NCI-H187 (cell line): ENCODE measurements around the gene DOCK7.
"Not testable (repeated sequence)": the region's sequence is repeated elsewhere in the genome, so short reads cannot be mapped to it uniquely, and the experiment has no call there.

ENCODE experiments used
- DNase-seq, 2 experiments: peaks; one replicate each; lab custom pipeline; 2025; lab: John Stamatoyannopoulos, UW

DOCK7 gene

DNA sequence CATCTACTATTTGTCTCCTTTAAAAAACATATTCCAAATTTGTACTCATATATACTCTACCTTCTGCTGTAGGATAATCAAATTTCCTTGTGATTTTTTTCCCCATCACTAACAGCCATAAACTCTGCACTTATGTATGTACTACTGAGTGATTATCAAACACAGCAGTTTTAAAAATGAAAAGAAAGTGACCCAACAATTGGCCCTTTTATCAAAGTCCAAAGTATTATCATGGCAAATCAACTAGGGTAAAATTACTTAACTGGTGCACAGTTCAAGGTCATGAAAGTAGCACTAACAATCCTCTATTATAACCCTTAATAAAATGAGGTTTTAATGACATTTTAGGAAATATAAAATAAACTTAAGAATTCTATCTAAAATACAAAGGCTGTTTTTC lies 79.3 kb downstream of the DOCK7 start:
- no peak for DNase-seq

- DNase-seq, result no peak
These were observed 86.7 kb downstream of the DOCK7 start for GRCh38 chr1:62601457-62601856.

DNA sequence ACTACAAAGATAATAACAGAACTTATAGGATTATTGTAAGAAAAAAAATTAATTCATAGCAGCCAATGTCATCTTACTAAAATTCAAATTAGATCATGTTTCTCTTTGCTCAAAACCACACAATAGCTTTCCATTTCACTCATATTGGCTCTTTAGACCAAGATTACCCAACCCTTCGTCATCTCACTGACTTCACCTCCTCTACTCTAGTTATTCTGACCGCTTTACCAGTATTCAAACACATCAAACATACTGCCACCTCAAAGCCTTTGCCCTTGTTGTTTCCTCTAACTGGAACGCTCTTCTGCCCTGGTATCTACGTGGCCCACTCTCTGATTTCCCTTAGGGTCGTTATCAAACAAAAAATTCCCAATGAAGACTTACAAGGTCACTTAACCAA lies 89.1 kb downstream of the DOCK7 start:
- DNase-seq, result no peak

- DNase-seq, result no peak
These were observed 90.9 kb downstream of the DOCK7 start, which contains the start of gene ANGPTL3 for GRCh38 chr1:62597281-62597680. ANGPTL3 (plus strand) TSS chr1:62597520; CDS start chr1:62597567, 47 bp downstream.

- DNase-seq, result no peak
These were observed 92.5 kb downstream of the DOCK7 start for GRCh38 chr1:62595647-62596046.

GRCh38 chr1:62593825-62594394 lies 94.3 kb downstream of the DOCK7 start:
- DNase-seq, result no peak

GRCh38 chr1:62590970-62591368 lies 97.2 kb downstream of the DOCK7 start:
- no peak for DNase-seq

GRCh38 chr1:62590255-62590969 lies 97.8 kb downstream of the DOCK7 start:
- no peak for DNase-seq

- DNase-seq, result no peak
These were observed 98.9 kb downstream of the DOCK7 start for GRCh38 chr1:62589321-62589720.

GRCh38 chr1:62588000-62588399 lies 100.2 kb downstream of the DOCK7 start:
- no peak for DNase-seq

DNA sequence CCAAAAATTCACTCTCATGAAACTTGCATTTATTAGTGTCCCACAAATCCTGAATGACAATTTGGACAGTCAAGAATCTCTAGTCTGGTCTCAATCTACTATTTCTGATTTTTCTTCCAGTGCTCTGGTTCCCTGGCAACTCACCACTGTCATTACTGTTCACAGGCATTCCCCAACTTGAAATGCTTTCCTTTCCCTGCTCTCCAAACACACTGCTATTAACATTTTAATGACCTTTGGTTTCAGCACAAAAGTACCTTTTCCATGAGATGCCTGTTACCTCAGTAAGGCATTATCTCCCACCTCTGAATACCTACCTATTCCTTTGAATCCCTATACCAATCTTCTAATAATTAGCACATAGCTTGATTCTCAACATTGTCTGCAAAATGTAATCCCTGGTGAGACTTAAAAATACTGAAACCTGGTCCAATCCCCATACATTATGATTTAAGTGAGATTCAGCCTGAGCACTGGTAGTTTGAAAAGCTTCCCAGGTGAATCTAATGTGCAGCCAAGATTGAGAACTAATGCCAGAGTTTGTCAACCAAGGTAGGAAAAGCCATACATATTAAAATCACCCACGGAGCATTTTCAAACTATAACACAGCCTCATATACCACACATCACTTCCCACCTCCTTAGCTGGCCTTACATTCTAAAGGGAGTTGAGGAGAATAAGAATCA lies 102.6 kb downstream of the DOCK7 start:
- DNase-seq, result no peak

DNA sequence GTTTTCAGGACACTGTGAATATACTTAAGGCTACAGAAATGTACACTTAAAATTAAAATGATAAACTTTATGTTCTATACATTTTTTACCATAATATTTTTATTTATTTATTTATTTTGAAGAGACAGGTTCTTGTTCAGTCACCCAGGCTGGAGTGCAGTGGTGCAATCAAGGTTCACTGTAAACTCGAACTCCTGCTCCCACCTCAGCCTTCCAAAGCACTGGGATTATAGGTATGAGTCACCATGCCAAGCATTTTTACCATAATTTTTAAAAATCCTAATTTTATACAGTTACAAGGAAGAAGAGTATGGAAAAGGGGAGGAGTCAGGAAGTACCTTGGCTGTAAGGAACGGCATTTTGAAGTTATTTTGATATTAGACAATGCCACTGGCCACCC lies 114.5 kb downstream of the DOCK7 start:
- no peak for DNase-seq

DNA sequence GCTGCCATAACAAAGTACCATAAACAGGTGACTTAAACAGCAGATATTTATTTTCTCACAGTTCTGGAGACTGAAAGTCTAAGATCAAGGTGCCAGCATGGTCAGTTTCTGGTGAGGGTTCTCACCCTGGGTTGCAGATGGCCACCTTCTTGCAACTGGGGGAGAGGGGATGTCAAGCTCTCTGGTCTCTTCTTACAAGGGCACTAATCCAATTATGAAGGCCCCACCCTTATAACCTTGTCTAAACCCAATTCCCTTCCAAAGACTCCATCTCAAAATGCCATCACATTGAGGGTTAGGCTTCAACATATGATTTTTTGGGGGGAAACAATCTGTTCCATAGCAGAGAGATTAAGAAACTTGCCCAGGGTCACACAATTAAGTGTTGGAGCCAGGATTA lies 115.7 kb downstream of the DOCK7 start:
- DNase-seq, result no peak

- not testable (repeated sequence) for DNase-seq
These were observed 116.7 kb downstream of the DOCK7 start for GRCh38 chr1:62571517-62571916.

DNA sequence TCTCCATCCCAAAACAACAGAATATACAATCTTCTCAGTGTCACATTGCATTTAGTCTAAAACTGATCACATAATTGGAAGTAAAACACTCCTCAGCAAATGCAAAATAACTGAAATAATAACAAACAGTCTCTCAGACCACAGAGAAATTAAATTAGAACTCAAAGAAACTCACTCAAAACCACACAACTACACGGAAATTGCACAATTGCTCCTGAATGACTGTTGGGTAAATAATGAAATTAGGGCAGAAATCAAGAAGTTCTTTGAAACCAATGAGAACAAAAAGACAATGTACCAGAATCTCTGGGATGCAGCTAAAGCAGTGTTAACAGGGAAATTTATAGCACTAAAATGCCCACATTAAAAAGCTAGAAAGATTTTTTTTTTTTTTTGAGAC lies 120.3 kb downstream of the DOCK7 start:
- DNase-seq, result not testable (repeated sequence)

- DNase-seq, result not testable (repeated sequence)
These were observed 121.0 kb downstream of the DOCK7 start for GRCh38 chr1:62567182-62567581.

DNA sequence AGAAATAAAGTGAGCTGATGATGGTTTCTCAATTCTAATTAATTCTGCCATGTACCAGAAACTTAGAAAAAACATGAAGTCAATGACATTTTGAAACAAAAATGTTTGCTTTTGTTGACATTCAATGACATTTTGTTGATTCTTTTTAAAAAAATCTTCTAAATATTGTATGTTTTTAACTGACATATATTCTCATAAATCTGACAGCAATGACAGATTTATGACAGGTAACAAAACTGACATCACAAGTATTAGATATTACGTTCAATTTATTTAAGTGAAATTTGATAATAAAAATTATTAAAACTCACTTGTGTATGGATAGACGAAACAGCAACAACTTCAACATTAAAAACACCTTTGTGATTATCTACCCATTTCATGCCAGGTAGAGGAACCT lies 126.9 kb downstream of the DOCK7 start:
- no peak for DNase-seq

DNA sequence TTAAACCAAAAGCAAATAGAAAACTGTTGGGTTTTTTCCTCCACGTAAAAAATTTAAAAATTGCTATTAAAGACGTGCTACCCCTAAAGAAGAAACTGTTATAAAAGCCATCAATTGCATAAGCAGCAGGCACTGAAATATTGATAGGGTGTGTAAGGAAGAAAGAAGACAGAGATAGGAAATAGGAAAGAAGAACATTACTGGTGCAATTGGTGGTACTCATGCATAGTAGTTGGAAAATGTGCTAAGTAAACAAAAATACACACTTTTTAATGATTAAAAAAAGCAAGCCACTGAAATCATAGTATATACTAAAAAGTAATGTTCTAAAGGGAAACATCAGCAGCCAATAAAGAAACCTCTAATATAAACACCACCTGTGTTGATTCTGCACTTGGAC lies 143.6 kb downstream of the DOCK7 start:
- no peak for DNase-seq

DNA sequence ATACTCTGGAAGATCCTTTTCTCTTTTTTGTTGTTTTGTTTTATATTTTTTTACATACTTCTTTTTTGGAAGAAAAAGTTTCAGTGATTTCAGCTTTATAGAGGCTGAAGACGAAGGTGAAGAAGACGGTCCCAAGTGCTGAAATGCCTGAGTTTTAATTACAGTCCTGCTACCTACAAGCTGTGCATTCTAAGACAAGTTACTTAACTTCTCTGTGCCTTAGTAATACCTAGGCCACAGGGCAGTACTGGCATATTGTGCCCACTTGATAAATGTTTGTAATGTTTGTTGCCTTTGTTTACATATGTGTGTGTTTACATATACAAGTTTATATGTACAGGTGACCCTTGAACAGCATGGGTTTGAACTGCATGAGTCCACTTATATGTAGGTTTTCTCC lies 147.1 kb downstream of the DOCK7 start:
- no peak for DNase-seq

GRCh38 chr1:62539028-62539447 lies 149.1 kb downstream of the DOCK7 start:
- no peak for DNase-seq

DNA sequence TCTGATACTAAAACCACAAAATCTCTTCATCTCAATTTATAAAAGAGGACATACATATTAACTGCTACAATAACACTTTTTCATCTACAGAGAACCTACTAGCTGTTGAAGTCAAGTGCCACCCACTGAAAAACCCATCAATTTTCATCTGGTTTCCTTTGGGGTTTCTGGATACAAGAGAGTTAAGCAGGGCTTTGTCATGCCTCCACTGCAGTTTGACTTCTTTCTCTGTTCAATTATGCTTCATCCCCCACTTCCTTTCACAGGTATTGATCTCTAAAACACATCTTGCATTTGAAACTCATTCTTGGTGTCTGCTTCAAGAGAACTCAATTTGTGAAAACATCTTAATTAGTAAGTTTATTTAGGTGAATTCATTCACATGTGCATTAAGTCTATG lies 151.3 kb downstream of the DOCK7 start:
- DNase-seq, result no peak

DNA sequence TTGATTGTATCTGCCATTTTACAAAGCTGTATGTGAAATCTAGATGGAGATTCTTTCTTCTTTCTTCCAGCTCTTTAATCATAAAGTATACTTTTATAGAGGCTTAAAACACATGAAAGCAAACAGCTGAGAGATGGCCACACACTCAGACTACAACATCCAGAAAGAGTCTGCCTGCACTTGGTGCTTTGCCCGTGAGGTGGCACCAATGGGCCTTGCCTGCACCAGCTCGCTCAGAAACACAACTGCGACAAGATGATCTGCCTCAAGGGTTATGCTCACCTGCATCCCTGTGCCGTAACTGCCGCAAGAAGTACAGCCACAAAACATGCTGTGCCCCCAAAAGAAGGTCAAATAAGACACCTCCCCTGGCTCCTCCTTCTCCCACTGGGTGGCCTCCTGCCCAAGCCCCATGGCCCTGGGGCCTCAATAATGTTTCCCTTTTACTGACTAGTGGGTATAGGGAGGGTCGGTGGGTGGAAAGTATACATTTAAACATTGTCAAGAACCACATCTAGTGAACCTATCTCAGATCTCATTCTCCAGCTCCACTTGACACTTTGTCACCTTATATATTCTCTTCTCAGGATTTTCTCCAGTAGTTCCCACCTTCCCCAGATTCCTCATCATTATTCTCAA lies 157.6 kb downstream of the DOCK7 start:
- DNase-seq, result no peak

- DNase-seq, result no peak
These were observed 159.0 kb downstream of the DOCK7 start for GRCh38 chr1:62529227-62529626.
